Measurements from ENCODE around the gene TSSK2. TPM values are rescaled to one million over a fixed set of nuclear protein-coding genes. Genes with fewer than 3 reads are reported as not detected.
A peak's percentile ranks its signal among the peaks of the same experiment; 100 is the strongest.

TSSK2 gene
- total RNA-seq, 1 donor from 2014 or later: not detected

DNA sequence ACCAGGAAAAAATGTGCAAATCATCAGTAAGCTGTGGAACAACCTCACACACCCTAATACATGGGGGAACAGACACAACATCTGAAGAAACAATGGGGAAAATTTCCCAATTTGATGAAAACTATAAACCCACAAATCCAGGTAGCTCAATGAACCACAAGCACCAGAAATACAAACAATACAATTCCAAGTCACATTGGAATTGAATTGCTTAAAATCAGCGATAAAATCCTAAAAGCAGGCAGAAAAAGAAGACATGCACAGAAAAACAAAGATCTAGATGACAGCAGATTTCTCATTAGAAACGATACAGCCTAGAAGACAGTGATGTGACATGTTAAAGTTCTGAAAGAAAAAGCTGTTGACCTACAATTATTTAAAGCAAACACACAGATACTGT, 40.9 kb upstream of the TSSK2 start:
- H3K9ac ChIP-seq (ENCODE audit: low read depth in 1 of 3, low read length in 3 of 3): no peak overlapping the region
- H3K4me1 ChIP-seq (ENCODE audit: control insufficient read depth in 3 of 3, insufficient read depth in 3 of 3, low read length in 3 of 3): peaks cover 11 to 27% (median 17%) of the 10 kb centered on the region in 3 donors
- no peak overlapping the region for H3K4me3 ChIP-seq (ENCODE audit: low read length in 3 of 3)
- no peak overlapping the region for H3K27ac ChIP-seq (ENCODE audit: low read depth, low read length)
- H3K36me3 ChIP-seq (ENCODE audit: control insufficient read depth in 3 of 3, insufficient read depth in 3 of 3, low read length in 3 of 3): peaks cover 4 to 15% (median 10%) of the 10 kb centered on the region in 3 donors
- H3K9me3 ChIP-seq (ENCODE audit: control insufficient read depth in 3 of 3, low read length in 3 of 3): no peaks in the 10 kb centered on the region
- H3K27me3 ChIP-seq (ENCODE audit: control insufficient read depth in 3 of 3, insufficient read depth in 3 of 3, low read length in 3 of 3): no peaks in the 10 kb centered on the region

- H3K27me3 ChIP-seq (ENCODE audit: control insufficient read depth in 3 of 3, insufficient read depth in 3 of 3, low read length in 3 of 3): no peaks in the 10 kb centered on the region
- no peak overlapping the region for H3K27ac ChIP-seq (ENCODE audit: low read depth, low read length)
- no peaks in the 10 kb centered on the region for H3K9me3 ChIP-seq (ENCODE audit: control insufficient read depth in 3 of 3, low read length in 3 of 3)
- H3K9ac ChIP-seq (ENCODE audit: low read depth in 1 of 3, low read length in 3 of 3): no peak overlapping the region
- peaks cover 6 to 22% (median 12%) of the 10 kb centered on the region in 3 donors for H3K4me1 ChIP-seq (ENCODE audit: control insufficient read depth in 3 of 3, insufficient read depth in 3 of 3, low read length in 3 of 3)
- H3K4me3 ChIP-seq (ENCODE audit: low read length in 3 of 3): no peak overlapping the region
- peaks cover 4 to 15% (median 10%) of the 10 kb centered on the region in 3 donors for H3K36me3 ChIP-seq (ENCODE audit: control insufficient read depth in 3 of 3, insufficient read depth in 3 of 3, low read length in 3 of 3)
Observed at GRCh38 chr22:19090586-19091127, 40.5 kb upstream of the TSSK2 start.

DNA sequence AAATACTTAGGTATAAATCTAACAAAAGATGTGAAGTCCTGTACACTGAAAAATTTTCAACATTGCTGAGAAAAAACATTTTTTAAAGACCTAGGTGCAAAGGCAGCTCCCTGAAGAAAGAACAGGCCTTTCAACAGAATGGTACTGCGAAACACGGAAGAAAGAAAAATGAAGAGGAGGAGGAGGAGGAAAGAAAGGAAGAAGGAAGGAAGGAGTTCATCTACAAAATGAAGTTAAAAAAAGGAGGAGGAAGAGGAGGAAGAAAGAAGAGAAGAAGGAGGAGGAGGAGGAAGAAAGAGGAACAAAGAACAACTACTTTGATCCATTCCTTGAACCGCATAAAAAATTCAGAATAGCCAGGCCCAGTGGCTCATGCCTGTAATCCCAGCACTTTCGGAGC, 38.4 kb upstream of the TSSK2 start:
- no peak overlapping the region for H3K9ac ChIP-seq (ENCODE audit: low read depth in 1 of 3, low read length in 3 of 3)
- peaks cover 4 to 13% (median 10%) of the 10 kb centered on the region in 3 donors for H3K36me3 ChIP-seq (ENCODE audit: control insufficient read depth in 3 of 3, insufficient read depth in 3 of 3, low read length in 3 of 3)
- H3K9me3 ChIP-seq (ENCODE audit: control insufficient read depth in 3 of 3, low read length in 3 of 3): no peaks in the 10 kb centered on the region
- no peak overlapping the region for H3K4me3 ChIP-seq (ENCODE audit: low read length in 3 of 3)
- H3K27ac ChIP-seq (ENCODE audit: low read depth, low read length): no peak overlapping the region
- no peaks in the 10 kb centered on the region for H3K27me3 ChIP-seq (ENCODE audit: control insufficient read depth in 3 of 3, insufficient read depth in 3 of 3, low read length in 3 of 3)
- H3K4me1 ChIP-seq (ENCODE audit: control insufficient read depth in 3 of 3, insufficient read depth in 3 of 3, low read length in 3 of 3): peaks cover 0 to 10% (median 3%) of the 10 kb centered on the region in 3 donors

DNA sequence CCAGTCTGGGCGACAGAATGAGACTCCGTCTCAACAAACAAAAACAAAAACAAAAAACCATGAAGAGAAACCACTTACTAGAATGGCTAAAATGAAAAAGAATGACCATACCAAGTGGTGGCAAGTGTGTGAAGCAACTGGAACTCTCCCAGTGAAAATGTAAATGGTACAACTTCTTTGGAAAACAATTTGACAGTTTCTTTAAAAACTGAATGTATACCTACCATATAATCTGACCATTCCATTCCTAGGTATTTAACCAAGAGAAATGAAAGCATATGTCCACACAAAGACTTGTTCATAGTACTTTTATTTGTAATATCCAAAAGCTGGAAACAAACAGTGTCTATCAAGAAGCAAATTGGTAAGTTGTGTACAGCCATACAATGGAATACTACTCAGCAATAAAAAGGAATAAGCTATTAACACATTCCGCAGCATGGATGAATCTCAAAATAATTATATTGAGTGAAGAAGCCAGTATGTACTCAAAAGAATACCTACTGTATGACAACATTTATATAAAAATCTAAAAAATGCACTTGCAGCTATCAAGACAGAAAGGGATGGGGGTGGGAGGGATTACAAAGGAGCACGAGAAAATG, 36.6 kb upstream of the TSSK2 start:
- Histone ChIP-seq H3K9me3 (ENCODE audit: control insufficient read depth in 3 of 3, low read length in 3 of 3) (no peaks in the 10 kb centered on the region), H3K4me1 (ENCODE audit: control insufficient read depth in 3 of 3, insufficient read depth in 3 of 3, low read length in 3 of 3) (peaks cover 2 to 22% (median 13%) of the 10 kb centered on the region in 3 donors), H3K4me3 (ENCODE audit: low read length in 3 of 3) (no peak overlapping the region), H3K27ac (ENCODE audit: low read depth, low read length) (no peak overlapping the region), H3K27me3 (ENCODE audit: control insufficient read depth in 3 of 3, insufficient read depth in 3 of 3, low read length in 3 of 3) (no peaks in the 10 kb centered on the region), H3K9ac (ENCODE audit: low read depth in 1 of 3, low read length in 3 of 3) (no peak overlapping the region), H3K36me3 (ENCODE audit: control insufficient read depth in 3 of 3, insufficient read depth in 3 of 3, low read length in 3 of 3) (peaks cover 0 to under 1% (median 0%) of the 10 kb centered on the region in 3 donors)

- Histone ChIP-seq H3K27me3 (ENCODE audit: control insufficient read depth in 3 of 3, insufficient read depth in 3 of 3, low read length in 3 of 3) (no peaks in the 10 kb centered on the region), H3K9me3 (ENCODE audit: control insufficient read depth in 3 of 3, low read length in 3 of 3) (no peaks in the 10 kb centered on the region), H3K27ac (ENCODE audit: low read depth, low read length) (no peak overlapping the region), H3K36me3 (ENCODE audit: control insufficient read depth in 3 of 3, insufficient read depth in 3 of 3, low read length in 3 of 3) (no peaks in the 10 kb centered on the region), H3K4me3 (ENCODE audit: low read length in 3 of 3) (no peak overlapping the region), H3K4me1 (ENCODE audit: control insufficient read depth in 3 of 3, insufficient read depth in 3 of 3, low read length in 3 of 3) (peaks cover 2 to 23% (median 13%) of the 10 kb centered on the region in 3 donors), H3K9ac (ENCODE audit: low read depth in 1 of 3, low read length in 3 of 3) (no peak overlapping the region)
Observed at GRCh38 chr22:19096555-19096954, 34.6 kb upstream of the TSSK2 start.

GRCh38 chr22:19097518-19097917, 33.6 kb upstream of the TSSK2 start:
- H3K27ac ChIP-seq (ENCODE audit: low read depth, low read length): no peak overlapping the region
- H3K9ac ChIP-seq (ENCODE audit: low read depth in 1 of 3, low read length in 3 of 3): no peak overlapping the region
- H3K27me3 ChIP-seq (ENCODE audit: control insufficient read depth in 3 of 3, insufficient read depth in 3 of 3, low read length in 3 of 3): no peaks in the 10 kb centered on the region
- H3K36me3 ChIP-seq (ENCODE audit: control insufficient read depth in 3 of 3, insufficient read depth in 3 of 3, low read length in 3 of 3): no peaks in the 10 kb centered on the region
- H3K9me3 ChIP-seq (ENCODE audit: control insufficient read depth in 3 of 3, low read length in 3 of 3): no peaks in the 10 kb centered on the region
- peaks cover 2 to 23% (median 13%) of the 10 kb centered on the region in 3 donors for H3K4me1 ChIP-seq (ENCODE audit: control insufficient read depth in 3 of 3, insufficient read depth in 3 of 3, low read length in 3 of 3)
- H3K4me3 ChIP-seq (ENCODE audit: low read length in 3 of 3): no peak overlapping the region

- Histone ChIP-seq H3K4me3 (ENCODE audit: low read length in 3 of 3) (no peak overlapping the region), H3K4me1 (ENCODE audit: control insufficient read depth in 3 of 3, insufficient read depth in 3 of 3, low read length in 3 of 3) (peaks cover 2 to 23% (median 13%) of the 10 kb centered on the region in 3 donors), H3K36me3 (ENCODE audit: control insufficient read depth in 3 of 3, insufficient read depth in 3 of 3, low read length in 3 of 3) (no peaks in the 10 kb centered on the region), H3K9me3 (ENCODE audit: control insufficient read depth in 3 of 3, low read length in 3 of 3) (no peaks in the 10 kb centered on the region), H3K27ac (ENCODE audit: low read depth, low read length) (no peak overlapping the region), H3K9ac (ENCODE audit: low read depth in 1 of 3, low read length in 3 of 3) (no peak overlapping the region), H3K27me3 (ENCODE audit: control insufficient read depth in 3 of 3, insufficient read depth in 3 of 3, low read length in 3 of 3) (no peaks in the 10 kb centered on the region)
Observed at GRCh38 chr22:19098157-19098556, 33.0 kb upstream of the TSSK2 start.

DNA sequence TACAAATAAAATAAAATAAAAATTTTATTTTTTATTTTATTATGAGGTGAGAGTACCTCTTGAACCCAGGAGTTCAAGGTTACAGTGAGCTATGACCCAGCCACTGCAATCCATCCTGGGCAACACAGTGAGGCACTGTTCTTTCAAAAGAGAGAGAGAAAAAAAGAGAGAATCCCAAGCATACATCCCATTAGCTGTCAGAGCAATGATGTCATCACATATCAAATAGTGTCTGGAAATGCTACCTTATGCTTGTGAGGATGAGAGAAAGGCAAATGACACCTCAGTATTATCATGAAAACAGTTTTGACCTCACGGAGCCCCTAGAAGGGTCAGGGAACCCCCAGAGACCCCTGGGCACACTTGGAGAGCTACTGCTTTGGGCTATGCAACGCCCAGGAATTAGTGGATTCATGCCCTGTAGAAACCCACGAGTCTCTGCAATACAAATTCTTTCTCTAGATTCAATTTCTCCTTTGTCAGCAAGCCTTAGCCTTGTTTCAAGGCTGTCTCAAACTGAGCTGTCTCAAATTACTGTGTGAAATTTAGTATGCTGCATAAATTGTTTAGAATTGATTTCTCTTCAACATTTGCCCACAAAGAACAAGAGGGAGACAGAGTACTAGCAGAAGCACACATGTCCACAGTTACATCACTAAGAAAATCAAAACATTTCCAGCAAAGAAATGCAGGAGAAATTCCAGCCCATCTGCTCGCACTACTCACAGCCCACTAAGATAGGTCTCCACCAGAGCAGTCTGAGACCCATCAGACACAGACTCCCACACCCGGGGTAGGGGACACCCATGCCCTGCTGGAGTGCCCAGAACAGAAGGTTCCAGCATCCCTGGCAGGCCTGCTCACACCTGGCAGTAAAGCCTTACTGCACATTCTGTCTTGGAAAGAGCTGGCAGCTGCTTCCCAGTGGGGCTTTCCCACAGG, 27.0 kb upstream of the TSSK2 start:
- H3K9ac ChIP-seq (ENCODE audit: low read depth in 1 of 3, low read length in 3 of 3): peak overlapping the region in 1 of 3 donors; percentile 16
- no peaks in the 10 kb centered on the region for H3K36me3 ChIP-seq (ENCODE audit: control insufficient read depth in 3 of 3, insufficient read depth in 3 of 3, low read length in 3 of 3)
- H3K27ac ChIP-seq (ENCODE audit: low read depth, low read length): no peak overlapping the region
- H3K9me3 ChIP-seq (ENCODE audit: control insufficient read depth in 3 of 3, low read length in 3 of 3): no peaks in the 10 kb centered on the region
- H3K4me3 ChIP-seq (ENCODE audit: low read length in 3 of 3): no peak overlapping the region
- H3K4me1 ChIP-seq (ENCODE audit: control insufficient read depth in 3 of 3, insufficient read depth in 3 of 3, low read length in 3 of 3): peaks cover 47 to 57% (median 49%) of the 10 kb centered on the region in 3 donors
- no peaks in the 10 kb centered on the region for H3K27me3 ChIP-seq (ENCODE audit: control insufficient read depth in 3 of 3, insufficient read depth in 3 of 3, low read length in 3 of 3)

DNA sequence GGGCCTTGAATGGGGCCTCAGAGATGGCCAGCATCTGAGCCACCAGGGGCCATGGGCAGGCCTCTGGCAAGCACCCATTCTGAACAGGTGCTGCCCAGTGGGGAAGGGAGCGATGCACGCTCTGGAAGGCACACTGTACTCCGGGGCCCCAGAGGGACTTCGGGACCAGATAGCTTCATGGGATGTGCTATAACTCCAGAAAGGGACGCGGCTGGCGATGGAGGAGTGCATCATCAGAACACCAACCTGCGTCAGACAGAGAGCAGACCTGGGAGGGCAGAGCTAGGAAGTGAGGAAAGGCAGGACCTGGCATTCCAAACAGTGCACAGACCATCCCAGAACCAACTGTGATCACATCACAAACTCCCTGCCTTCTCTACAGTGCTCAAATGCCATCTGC, 25.7 kb upstream of the TSSK2 start:
- peaks cover 59 to 65% (median 61%) of the 10 kb centered on the region in 3 donors for H3K4me1 ChIP-seq (ENCODE audit: control insufficient read depth in 3 of 3, insufficient read depth in 3 of 3, low read length in 3 of 3)
- no peak overlapping the region for H3K4me3 ChIP-seq (ENCODE audit: low read length in 3 of 3)
- H3K27ac ChIP-seq (ENCODE audit: low read depth, low read length): no peak overlapping the region
- H3K9ac ChIP-seq (ENCODE audit: low read depth in 1 of 3, low read length in 3 of 3): peak overlapping the region in 1 of 3 donors; percentile 54
- no peaks in the 10 kb centered on the region for H3K36me3 ChIP-seq (ENCODE audit: control insufficient read depth in 3 of 3, insufficient read depth in 3 of 3, low read length in 3 of 3)
- H3K27me3 ChIP-seq (ENCODE audit: control insufficient read depth in 3 of 3, insufficient read depth in 3 of 3, low read length in 3 of 3): no peaks in the 10 kb centered on the region
- no peaks in the 10 kb centered on the region for H3K9me3 ChIP-seq (ENCODE audit: control insufficient read depth in 3 of 3, low read length in 3 of 3)
